Dedifferentiated amniotic fluid mesenchymal stem cell (primary cell): ENCODE data around the gene TAF1D.
A peak's percentile ranks its signal among the peaks of the same experiment; 100 is the strongest.

ENCODE experiments used
- DNase-seq: peaks from one replicate; pipeline ENCODE4 v3.0.0-alpha.2; 2016; ENCODE audit errors: extremely low spot score

Gene TAF1D

GRCh38 chr11:93724089-93724488 lies 17.2 kb downstream of the TAF1D start:
- no peak for DNase-seq

GRCh38 chr11:93720522-93720921 lies 20.8 kb downstream of the TAF1D start:
- DNase-seq: no peak

GRCh38 chr11:93719310-93719709 lies 22.0 kb downstream of the TAF1D start:
- DNase-seq: no peak

- DNase-seq: no peak
These were observed 23.2 kb downstream of the TAF1D start for GRCh38 chr11:93718057-93718563.

- DNase-seq: no peak
These were observed 23.8 kb downstream of the TAF1D start for GRCh38 chr11:93717501-93717900.

GRCh38 chr11:93715797-93716396 lies 25.4 kb downstream of the TAF1D start:
- DNase-seq: no peak

- DNase-seq: no peak
These were observed 28.6 kb downstream of the TAF1D start for GRCh38 chr11:93712678-93713077.

- DNase-seq: no peak
These were observed 31.1 kb downstream of the TAF1D start for GRCh38 chr11:93710239-93710638.

- no peak for DNase-seq
These were observed 37.1 kb downstream of the TAF1D start for GRCh38 chr11:93704237-93704636.

GRCh38 chr11:93700830-93701229 lies 40.5 kb downstream of the TAF1D start:
- DNase-seq: no peak

GRCh38 chr11:93697611-93698010 lies 43.7 kb downstream of the TAF1D start:
- no peak for DNase-seq

- no peak for DNase-seq
These were observed 46.7 kb downstream of the TAF1D start for GRCh38 chr11:93694557-93694956.

- DNase-seq: no peak
These were observed 47.2 kb downstream of the TAF1D start for GRCh38 chr11:93694109-93694508.

GRCh38 chr11:93689240-93689639 lies 52.1 kb downstream of the TAF1D start:
- no peak for DNase-seq

- peak; percentile 62 for DNase-seq
These were observed 54.5 kb downstream of the TAF1D start for GRCh38 chr11:93686812-93687211.

- no peak for DNase-seq
These were observed 55.1 kb downstream of the TAF1D start for GRCh38 chr11:93686226-93686625.
